ENCODE data around the gene CORO2B.

The CORO2B gene

DNA sequence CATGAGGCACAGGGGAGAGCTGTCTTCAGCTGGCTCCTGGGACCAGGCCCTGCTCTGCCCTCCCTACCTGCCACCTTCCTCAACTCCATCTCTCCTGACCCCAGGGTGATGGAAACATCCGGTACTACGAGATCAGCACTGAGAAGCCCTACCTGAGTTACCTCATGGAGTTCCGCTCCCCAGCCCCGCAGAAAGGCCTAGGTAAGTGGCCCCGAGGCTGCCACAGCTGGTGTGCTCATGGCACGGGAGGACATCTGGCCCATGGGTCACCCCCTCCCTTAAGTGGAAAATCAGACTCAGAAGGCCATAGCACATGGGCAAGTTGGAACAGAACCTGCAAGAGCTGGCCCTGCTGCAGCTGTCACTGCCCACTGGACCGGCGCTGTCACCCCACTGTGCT is 136.3 kb downstream of the CORO2B start:
- TF ChIP-seq, protein P1, sequence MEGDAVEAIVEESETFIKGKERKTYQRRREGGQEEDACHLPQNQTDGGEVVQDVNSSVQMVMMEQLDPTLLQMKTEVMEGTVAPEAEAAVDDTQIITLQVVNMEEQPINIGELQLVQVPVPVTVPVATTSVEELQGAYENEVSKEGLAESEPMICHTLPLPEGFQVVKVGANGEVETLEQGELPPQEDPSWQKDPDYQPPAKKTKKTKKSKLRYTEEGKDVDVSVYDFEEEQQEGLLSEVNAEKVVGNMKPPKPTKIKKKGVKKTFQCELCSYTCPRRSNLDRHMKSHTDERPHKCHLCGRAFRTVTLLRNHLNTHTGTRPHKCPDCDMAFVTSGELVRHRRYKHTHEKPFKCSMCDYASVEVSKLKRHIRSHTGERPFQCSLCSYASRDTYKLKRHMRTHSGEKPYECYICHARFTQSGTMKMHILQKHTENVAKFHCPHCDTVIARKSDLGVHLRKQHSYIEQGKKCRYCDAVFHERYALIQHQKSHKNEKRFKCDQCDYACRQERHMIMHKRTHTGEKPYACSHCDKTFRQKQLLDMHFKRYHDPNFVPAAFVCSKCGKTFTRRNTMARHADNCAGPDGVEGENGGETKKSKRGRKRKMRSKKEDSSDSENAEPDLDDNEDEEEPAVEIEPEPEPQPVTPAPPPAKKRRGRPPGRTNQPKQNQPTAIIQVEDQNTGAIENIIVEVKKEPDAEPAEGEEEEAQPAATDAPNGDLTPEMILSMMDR (conservative IDR thresholded peaks at IDR 0.05; ENCODE audit: low read length) = no peak
- DNase-seq (ENCODE audit: low read depth) = no peak
- no peak overlapping the region for H3K4me3 ChIP-seq (ENCODE audit: low read length)

DNA sequence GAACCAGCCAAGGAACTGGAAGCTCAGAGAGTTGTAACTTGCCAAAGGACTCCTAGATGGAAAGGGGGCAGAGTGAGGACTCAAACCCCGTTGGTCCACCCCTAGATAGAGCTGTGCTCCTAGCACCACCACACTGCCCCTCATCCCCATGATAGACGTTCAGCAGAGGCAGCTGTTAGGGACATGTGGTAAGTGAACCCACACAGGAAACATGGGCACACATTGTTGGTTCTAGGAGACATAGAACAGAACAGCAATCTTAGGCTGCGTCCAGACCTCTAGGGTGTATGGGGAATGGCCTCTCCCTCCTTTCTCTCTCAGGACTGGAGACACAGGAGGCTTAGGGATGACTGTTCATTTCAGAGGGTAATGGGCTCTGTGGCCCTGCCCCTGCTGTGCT is 139.2 kb downstream of the CORO2B start:
- DNase-seq (ENCODE audit: low read depth) = no peak
- TF ChIP-seq, protein P1 (conservative IDR thresholded peaks at IDR 0.05; ENCODE audit: low read length) = no peak
- no peak overlapping the region for H3K4me3 ChIP-seq (ENCODE audit: low read length)

DNA sequence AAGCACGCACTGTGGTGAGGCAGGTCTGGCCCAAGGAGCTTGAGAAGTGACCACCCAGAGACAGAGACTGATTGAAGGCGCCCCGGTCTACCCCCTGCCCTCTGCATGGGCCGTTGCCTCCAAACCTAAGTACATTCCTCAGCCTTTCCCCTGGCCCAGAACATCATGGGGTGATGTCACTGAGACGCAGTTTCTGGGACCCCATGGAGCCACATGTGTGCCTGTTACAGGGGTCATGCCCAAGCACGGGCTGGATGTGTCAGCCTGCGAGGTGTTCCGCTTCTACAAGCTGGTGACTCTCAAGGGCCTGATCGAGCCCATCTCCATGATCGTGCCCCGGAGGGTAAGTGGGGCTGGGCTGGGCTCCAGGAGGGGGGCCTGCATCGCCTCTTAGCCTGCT is 139.7 kb downstream of the CORO2B start:
- no peak overlapping the region for H3K4me3 ChIP-seq (ENCODE audit: low read length)
- TF ChIP-seq, protein P1 (conservative IDR thresholded peaks at IDR 0.05; ENCODE audit: low read length) = no peak
- no peak for DNase-seq (ENCODE audit: low read depth)

DNA sequence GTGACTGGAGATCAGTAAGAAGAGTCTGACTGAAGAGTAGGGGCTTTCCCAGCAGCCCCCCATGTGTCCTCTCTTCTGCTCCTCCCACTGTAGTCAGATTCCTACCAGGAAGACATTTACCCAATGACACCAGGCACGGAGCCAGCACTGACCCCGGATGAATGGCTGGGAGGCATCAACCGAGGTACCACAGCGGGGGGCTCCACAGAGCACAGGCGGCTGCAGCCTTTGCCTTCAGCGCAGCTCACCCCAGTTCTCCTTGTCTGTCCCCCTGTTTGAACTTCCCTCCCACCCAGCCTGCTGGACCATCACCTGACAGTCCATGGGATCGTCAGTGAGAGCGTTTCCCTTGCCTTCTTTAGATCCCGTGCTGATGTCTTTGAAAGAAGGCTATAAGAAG is 140.3 kb downstream of the CORO2B start:
- no peak overlapping the region for H3K4me3 ChIP-seq (ENCODE audit: low read length)
- TF ChIP-seq, protein P1 (conservative IDR thresholded peaks at IDR 0.05; ENCODE audit: low read length) = no peak
- no peak for DNase-seq (ENCODE audit: low read depth)

DNA sequence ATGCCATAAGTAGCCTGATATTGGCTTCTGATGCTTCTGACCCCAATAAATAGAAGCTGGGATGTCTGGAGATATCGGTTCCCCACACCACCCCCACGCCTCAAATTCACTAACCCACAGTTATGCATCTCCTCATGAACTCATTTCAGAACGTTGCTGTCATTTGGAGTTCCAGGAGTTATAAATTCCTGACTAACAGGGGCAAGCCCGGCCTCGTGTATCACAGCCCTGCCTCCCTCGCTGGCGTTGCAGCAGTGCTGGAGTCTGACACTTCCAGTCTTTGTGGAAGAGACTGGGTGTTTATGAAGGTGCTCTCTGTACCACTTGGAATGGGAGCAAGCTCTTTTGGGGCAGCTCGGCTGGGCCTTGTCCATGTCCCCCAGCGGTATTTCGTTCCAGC is 140.9 kb downstream of the CORO2B start:
- TF ChIP-seq, protein P1 (conservative IDR thresholded peaks at IDR 0.05; ENCODE audit: low read length) = no peak
- DNase-seq (ENCODE audit: low read depth) = no peak
- no peak overlapping the region for H3K4me3 ChIP-seq (ENCODE audit: low read length)

DNA sequence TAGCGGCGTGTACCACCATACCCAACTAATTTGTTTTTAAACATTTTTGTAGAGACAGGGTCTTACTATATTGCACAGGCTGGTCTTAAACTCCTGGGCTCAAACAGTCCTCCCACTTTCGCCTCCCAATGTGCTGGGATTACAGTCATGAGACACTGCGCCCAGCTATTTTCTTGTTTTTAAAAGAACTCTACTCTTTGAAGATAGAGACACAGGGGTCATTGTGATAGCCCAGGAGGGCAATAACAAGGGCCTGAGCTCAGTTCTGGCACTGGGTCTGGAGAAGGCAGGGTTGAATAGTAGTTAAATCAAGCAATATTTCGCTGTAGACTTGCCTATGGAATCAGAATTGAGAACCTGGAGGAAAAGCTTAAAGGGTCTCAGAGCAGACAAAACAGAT is 143.1 kb downstream of the CORO2B start:
- no peak overlapping the region for H3K4me3 ChIP-seq (ENCODE audit: low read length)
- no peak for DNase-seq (ENCODE audit: low read depth)
- TF ChIP-seq, protein P1 (conservative IDR thresholded peaks at IDR 0.05; ENCODE audit: low read length) = no peak

DNA sequence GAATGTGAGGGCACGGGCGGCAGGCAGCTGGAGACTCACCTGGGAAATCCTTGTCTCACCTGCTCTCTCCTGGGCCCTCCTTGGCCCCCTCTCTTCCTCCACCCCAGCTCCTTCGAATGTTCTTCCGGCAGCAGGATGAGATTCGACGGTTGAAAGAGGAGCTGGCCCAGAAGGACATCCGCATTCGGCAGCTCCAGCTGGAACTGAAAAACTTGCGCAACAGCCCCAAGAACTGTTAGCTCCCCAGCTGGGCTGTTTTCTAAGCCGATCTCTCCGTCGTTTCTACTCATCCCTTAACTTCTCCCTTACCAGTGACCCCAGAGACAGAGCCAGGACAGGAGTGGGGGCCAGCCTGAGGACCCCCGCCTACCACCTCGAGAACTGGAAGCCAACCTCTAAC is 146.9 kb downstream of the CORO2B start:
- no peak overlapping the region for H3K4me3 ChIP-seq (ENCODE audit: low read length)
- TF ChIP-seq, protein P1 (conservative IDR thresholded peaks at IDR 0.05; ENCODE audit: low read length) = no peak
- DNase-seq (ENCODE audit: low read depth) = peak; percentile 61
